LNCAP (cell line): ENCODE data around the gene PPP2R3B.

ENCODE experiments used
- TF ChIP-seq, protein P1 (sequence below): fragments of 450-650 bp; IDR thresholded peaks from 2 replicates; pipeline ENCODE4 v1.5.1; 2017; ENCODE audit warnings: mild to moderate bottlenecking

Gene PPP2R3B

GRCh38 chrX:300334-300733 is 86.4 kb downstream of the PPP2R3B start:
- TF ChIP-seq, protein P1, sequence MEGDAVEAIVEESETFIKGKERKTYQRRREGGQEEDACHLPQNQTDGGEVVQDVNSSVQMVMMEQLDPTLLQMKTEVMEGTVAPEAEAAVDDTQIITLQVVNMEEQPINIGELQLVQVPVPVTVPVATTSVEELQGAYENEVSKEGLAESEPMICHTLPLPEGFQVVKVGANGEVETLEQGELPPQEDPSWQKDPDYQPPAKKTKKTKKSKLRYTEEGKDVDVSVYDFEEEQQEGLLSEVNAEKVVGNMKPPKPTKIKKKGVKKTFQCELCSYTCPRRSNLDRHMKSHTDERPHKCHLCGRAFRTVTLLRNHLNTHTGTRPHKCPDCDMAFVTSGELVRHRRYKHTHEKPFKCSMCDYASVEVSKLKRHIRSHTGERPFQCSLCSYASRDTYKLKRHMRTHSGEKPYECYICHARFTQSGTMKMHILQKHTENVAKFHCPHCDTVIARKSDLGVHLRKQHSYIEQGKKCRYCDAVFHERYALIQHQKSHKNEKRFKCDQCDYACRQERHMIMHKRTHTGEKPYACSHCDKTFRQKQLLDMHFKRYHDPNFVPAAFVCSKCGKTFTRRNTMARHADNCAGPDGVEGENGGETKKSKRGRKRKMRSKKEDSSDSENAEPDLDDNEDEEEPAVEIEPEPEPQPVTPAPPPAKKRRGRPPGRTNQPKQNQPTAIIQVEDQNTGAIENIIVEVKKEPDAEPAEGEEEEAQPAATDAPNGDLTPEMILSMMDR: no peak

GRCh38 chrX:298993-299392 is 87.7 kb downstream of the PPP2R3B start:
- TF ChIP-seq, protein P1: no peak

DNA sequence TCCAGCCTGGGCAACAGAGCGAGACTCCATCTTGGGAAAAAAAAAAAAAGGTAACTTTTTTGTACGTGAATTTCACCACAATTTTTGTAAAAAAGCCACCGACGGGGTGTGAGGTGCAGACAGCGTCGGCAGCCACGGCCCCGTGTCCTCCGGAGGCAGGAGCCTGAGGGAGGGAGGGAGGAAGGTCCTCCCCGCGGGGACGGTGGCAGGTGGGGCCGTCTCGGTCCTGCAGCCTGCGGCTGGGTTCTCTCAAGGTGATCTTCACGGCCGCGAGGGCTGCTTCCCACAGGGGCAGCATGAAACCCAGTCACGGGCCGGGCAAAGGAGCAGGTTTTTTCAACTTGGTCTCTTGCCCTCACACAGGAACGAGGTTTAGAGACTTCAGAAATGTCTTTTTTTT is 91.6 kb downstream of the PPP2R3B start:
- TF ChIP-seq, protein P1: no peak

DNA sequence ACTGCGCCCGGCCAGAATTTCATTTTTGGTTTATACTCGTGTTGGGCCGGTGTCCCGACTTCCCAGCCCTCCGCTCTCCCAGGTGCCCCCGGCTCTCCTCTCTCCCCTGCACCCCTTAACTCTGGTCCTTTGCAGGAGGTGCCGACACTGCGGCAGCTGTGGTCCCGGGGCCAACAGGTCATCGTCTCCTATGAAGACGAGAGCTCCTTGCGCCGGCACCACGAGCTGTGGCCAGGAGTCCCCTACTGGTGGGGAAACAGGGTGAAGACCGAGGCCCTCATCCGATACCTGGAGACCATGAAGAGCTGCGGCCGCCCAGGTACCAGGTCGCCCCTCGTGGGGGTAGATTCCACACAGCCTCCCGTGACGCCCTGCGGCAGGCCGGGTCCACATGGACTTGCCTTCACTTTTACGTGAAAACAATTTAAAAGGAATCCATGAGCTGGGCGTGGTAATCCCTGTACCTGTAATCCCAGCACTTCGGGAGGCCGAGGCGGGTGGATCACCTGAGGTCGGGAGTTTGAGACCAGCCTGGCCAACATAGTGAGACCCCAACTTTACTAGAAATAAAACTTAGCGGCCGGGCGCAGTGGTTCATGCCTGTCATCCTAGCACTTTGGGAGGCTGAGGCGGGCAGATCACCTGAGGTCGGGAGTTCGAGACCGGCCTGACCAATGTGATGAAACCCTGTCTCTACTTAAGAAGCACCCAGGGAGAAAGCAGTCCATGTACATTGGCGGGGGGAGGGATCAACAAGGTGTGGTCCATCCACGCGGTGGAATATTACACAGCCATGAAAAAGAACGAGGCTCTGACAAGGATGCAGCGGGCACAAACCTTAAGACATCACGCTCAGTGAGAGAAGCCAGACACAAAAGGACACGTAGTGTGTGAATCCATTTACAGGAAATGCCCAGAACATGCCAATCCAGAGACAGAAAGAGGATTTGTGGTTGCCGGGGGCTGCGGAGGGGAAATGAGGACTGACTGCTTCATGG is 93.5 kb downstream of the PPP2R3B start:
- TF ChIP-seq, protein P1: no peak

DNA sequence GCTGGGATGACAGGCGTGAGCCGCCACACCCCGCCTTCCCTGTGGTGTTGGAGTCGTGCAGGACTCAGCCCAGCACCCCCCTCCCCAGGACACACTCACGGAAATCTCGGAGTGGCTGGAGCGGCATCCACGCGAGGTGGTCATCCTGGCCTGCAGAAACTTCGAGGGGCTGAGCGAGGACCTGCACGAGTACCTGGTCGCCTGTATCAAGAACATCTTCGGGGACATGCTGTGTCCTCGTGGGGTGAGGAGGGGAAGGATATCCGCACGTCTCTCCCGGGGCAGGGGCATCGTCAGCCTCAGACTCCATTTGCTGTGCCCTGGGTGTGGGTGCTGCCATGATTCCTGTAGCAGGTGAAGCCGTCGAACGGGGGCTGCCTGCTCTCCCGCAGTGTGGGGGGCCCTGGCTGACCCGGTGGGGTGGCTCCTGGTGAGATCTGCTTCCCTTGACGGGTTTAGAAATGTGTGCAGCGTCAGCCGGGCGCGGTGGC is 95.3 kb downstream of the PPP2R3B start:
- TF ChIP-seq, protein P1: no peak

- TF ChIP-seq, protein P1: no peak
These were observed 96.1 kb downstream of the PPP2R3B start for GRCh38 chrX:290476-291166.

DNA sequence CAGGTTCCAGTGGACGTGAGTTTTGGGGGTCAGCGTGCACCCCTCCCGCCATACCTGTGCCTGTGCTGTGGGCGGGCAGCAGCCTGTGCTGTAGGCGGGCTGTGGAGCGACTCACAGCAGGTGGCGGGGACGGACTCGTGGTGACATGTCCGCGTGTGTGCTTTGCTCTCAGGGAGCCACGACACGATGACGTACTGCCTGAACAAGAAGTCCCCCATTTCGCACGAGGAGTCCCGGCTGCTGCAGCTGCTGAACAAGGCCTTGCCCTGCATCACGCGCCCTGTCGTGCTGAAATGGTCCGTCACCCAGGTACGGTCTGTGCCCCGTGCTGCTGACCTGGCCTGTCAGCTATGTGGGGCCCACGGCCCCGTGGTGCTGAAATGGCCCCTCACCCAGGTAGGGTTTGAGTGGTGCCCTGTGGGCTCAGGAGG is 98.1 kb downstream of the PPP2R3B start:
- TF ChIP-seq, protein P1: no peak
